Activated T-cell treated with anti-CD3 and anti-CD28 coated beads, Interleukin-2, amount 50 U/mL, for 4 hours (primary cell): ENCODE measurements around the gene VGLL3. TPM values are rescaled to one million over a fixed set of nuclear protein-coding genes. Genes with fewer than 3 reads are reported as not detected.

Experiments used
- ATAC-seq, 2 donors: fragments of 200-7000 bp; cut with Tn5 transposase; one replicate each; pipeline ENCODE4 v1.10.0; 2021
- DNase-seq: peaks from one replicate; pipeline ENCODE4 v3.0.0-alpha.2; 2020
- H3K27me3 Mint-ChIP-seq: one replicate; pipeline ENCODE4 v1.8.0; 2021; ENCODE audit warnings: low read depth, mixed read lengths
- H3K36me3 Mint-ChIP-seq: one replicate; pipeline ENCODE4 v1.8.0; 2022; ENCODE audit warnings: mixed read lengths; ENCODE audit not compliant: insufficient read depth
- H3K4me1 Mint-ChIP-seq: one replicate; pipeline ENCODE4 v1.8.0; 2021; ENCODE audit warnings: low read depth, mixed read lengths
- H3K4me3 Mint-ChIP-seq: one replicate; pipeline ENCODE4 v1.8.0; 2021; ENCODE audit warnings: mild to moderate bottlenecking, moderate library complexity, mixed read lengths
- H3K9me3 Mint-ChIP-seq: one replicate; pipeline ENCODE4 v1.8.0; 2021; ENCODE audit warnings: mixed read lengths
- total RNA-seq, 3 donors: library from RNA; stranded (reverse); gene quantifications; one replicate each; pipeline ENCODE4 v1.2.1, GENCODE V29; 2021

VGLL3 gene
- total RNA-seq, 3 donors from 2014 or later: 0.05 to 0.14 TPM; not detected in 1

DNA sequence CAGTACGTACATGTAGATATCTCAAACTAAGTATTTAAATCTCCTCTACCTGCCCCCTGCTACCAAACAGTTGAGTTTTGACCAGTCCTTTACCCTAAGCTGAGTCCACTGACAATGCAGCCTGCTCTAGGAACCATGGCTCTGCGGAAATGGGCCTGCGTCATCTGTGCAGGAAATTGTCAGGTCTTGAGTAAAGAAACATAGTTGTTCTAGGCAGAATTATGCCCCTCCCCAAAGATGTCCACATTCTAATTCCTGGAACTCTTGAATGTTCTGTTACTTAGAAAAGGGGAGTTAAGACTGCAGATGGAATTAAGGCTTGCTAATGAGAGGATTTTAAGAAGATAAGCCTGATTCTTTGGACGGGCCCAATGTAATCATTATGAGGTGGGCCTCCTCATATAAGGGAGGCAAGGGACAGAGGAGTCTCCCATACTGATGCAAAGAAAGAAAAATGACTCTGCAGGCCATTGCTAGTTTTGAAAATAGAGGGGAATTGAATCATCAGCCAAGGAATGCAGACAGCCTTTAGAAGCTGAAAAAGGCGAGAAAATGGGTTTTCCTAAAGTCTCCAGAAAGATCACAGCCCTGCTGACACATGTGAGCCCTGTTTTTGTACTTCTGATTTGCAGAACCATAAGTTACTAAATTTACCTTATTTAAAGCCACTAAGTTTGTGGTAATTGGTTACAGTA, 5.5 kb upstream of the VGLL3 start:
- no peak for ATAC-seq
- Mint-ChIP-seq H3K36me3 (no peaks in the 10 kb centered on the region), H3K9me3 (no peaks in the 10 kb centered on the region), H3K27me3 (peaks cover 6% of the 10 kb centered on the region), H3K4me1 (no peaks in the 10 kb centered on the region), H3K4me3 (no peak overlapping the region)
- no peak for DNase-seq

DNA sequence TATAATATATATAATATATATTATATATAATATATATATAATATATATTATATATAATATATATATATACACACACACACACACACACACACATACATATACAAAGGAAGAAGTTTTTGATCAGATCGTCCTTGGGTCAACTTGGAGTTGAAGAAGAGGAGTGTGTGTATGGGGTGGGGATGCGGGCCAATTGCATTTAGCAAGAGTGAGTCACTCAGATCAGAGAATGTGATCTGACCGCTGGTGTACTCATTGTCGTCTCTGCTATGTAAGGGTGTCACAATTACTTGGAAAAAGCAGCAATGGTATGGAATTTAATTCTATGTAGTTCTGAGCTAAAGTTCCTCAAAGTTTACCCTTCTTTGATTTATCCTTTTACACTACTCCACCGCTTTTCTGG, 4.6 kb upstream of the VGLL3 start:
- DNase-seq (no peak), ATAC-seq (no peak)
- no peaks in the 10 kb centered on the region for H3K4me1 Mint-ChIP-seq
- no peak overlapping the region for H3K4me3 Mint-ChIP-seq
- H3K9me3 Mint-ChIP-seq: no peaks in the 10 kb centered on the region
- no peaks in the 10 kb centered on the region for H3K36me3 Mint-ChIP-seq
- peaks cover 9% of the 10 kb centered on the region for H3K27me3 Mint-ChIP-seq

DNA sequence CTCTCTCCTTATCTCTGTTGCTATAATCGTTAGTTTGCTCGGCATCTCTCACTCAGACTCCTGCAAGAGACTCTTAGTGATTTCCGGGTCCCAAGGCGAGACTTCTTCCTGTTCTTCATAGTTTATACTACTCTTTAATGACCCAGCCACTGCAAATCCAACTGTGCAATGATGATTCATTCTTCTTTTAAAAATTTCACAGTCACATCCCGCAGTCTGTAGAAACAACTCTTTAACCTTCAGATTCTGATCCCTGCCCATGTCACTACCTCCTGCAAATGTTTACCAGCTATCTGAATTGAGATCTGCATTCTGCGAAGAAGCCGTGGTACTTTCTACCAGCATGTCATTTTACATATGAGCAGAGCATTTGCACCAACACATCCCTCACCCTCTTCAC, 2.8 kb upstream of the VGLL3 start:
- Mint-ChIP-seq H3K4me1 (peaks cover 2% of the 10 kb centered on the region), H3K4me3 (no peak overlapping the region), H3K36me3 (no peaks in the 10 kb centered on the region), H3K27me3 (peaks cover 20% of the 10 kb centered on the region), H3K9me3 (no peaks in the 10 kb centered on the region)
- ATAC-seq (no peak), DNase-seq (no peak)

GRCh38 chr3:86991840-86992435, 989 bp upstream of the VGLL3 start:
- H3K27me3 Mint-ChIP-seq: peaks cover 20% of the 10 kb centered on the region
- H3K36me3 Mint-ChIP-seq: no peaks in the 10 kb centered on the region
- ATAC-seq (no peak), DNase-seq (no peak)
- no peaks in the 10 kb centered on the region for H3K9me3 Mint-ChIP-seq
- H3K4me1 Mint-ChIP-seq: peaks cover 2% of the 10 kb centered on the region
- H3K4me3 Mint-ChIP-seq: no peak overlapping the region

- DNase-seq (no peak), ATAC-seq (no peak)
- Mint-ChIP-seq H3K27me3 (peaks cover 20% of the 10 kb centered on the region), H3K4me3 (no peak overlapping the region), H3K36me3 (no peaks in the 10 kb centered on the region), H3K4me1 (peaks cover 2% of the 10 kb centered on the region), H3K9me3 (no peaks in the 10 kb centered on the region)
Measured at GRCh38 chr3:86991482-86991815, 500 bp upstream of the VGLL3 start.

- Mint-ChIP-seq H3K36me3 (no peaks in the 10 kb centered on the region), H3K27me3 (peaks cover 20% of the 10 kb centered on the region), H3K9me3 (no peaks in the 10 kb centered on the region), H3K4me1 (peaks cover 2% of the 10 kb centered on the region), H3K4me3 (no peak overlapping the region)
- DNase-seq: no peak
- ATAC-seq: peak in 1 of 2 donors; percentile 18
Measured at GRCh38 chr3:86990012-86990733, 776 bp downstream of the VGLL3 start.

DNA sequence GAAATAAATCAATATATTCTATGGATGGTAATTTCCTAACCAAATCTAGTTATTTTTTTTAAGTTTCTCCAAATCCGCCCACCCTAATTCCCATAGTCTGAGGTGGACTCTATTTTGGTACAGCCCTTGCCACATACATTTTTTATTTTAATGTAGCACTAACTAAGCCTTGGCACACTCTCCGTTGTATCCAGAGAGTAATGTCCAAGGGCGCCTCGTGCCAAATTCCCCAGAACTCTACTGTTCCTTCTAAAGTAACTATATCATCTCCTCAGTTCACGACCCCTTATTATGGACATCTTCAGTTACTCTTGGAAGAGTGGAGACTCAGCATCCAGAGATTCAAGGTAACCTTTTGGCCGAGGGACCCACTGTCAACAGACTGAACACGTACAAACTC, 1.3 kb downstream of the VGLL3 start:
- Mint-ChIP-seq H3K27me3 (peaks cover 20% of the 10 kb centered on the region), H3K4me1 (peaks cover 2% of the 10 kb centered on the region), H3K9me3 (no peaks in the 10 kb centered on the region), H3K36me3 (no peaks in the 10 kb centered on the region), H3K4me3 (no peak overlapping the region)
- no peak for ATAC-seq
- no peak for DNase-seq

DNA sequence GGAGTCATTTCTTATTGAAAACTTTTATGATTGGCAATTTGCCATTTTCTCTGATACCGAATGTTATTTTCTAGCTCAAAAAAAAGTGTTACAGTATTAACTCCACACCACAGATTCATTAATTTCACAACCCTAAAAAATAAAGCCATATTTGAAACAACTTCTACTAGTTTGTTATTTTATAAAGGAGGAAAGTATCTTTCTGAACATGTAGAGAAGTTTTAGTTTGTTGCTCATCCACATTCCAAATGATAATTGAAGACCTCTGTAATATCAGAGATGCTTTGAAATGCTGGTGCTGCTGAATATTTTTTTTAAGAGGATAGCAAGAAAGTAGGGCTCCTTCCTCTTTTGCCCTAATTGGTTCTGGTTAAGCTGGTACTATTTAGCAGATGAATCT, 1.9 kb downstream of the VGLL3 start:
- Mint-ChIP-seq H3K27me3 (peaks cover 20% of the 10 kb centered on the region), H3K4me1 (peaks cover 2% of the 10 kb centered on the region)

DNA sequence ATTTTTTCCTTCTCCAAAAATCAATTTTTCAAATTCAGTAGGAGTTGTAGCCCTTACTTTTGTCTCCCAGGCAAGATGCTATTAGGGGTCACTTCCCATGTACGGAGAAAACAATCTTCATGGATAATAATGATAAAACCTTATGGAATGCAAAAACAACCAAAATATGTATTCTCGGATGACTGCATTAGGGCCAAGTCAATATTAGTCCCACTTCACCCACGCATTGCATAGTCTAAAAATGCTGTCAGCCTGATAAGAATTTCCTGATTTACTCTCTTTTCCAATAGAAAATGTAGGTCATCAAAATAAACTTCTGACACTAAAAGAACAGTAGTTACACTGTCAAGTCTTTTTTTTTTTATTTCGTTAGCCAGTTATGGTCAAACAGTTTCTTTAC, 2.7 kb downstream of the VGLL3 start:
- H3K4me3 Mint-ChIP-seq: no peak overlapping the region
- H3K36me3 Mint-ChIP-seq: no peaks in the 10 kb centered on the region
- DNase-seq (no peak), ATAC-seq (no peak)
- peaks cover 2% of the 10 kb centered on the region for H3K4me1 Mint-ChIP-seq
- H3K27me3 Mint-ChIP-seq: peaks cover 16% of the 10 kb centered on the region
- no peaks in the 10 kb centered on the region for H3K9me3 Mint-ChIP-seq

More for the DNA sequence above, 1.9 kb downstream of the VGLL3 start:
- ATAC-seq (no peak), DNase-seq (no peak)
- no peak overlapping the region for H3K4me3 Mint-ChIP-seq
- H3K36me3 Mint-ChIP-seq: no peaks in the 10 kb centered on the region
- no peaks in the 10 kb centered on the region for H3K9me3 Mint-ChIP-seq

DNA sequence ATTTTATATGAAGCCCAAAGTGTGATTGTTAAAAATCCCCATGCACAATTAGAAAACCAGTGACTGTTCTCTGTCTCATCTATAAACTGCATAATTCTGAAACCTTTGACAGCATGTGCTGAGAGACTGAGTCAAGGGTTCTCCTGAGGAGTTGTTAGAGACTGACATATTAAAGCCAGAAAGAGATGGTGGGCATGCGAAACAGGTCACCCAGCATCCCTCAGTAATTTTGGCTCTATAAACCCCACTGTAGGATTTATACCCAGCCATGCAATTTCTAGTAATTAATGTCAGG, 3.6 kb downstream of the VGLL3 start:
- peaks cover 2% of the 10 kb centered on the region for H3K4me1 Mint-ChIP-seq
- H3K4me3 Mint-ChIP-seq: no peak overlapping the region
- DNase-seq (no peak), ATAC-seq (no peak)
- no peaks in the 10 kb centered on the region for H3K9me3 Mint-ChIP-seq
- no peaks in the 10 kb centered on the region for H3K36me3 Mint-ChIP-seq
- peaks cover 16% of the 10 kb centered on the region for H3K27me3 Mint-ChIP-seq

DNA sequence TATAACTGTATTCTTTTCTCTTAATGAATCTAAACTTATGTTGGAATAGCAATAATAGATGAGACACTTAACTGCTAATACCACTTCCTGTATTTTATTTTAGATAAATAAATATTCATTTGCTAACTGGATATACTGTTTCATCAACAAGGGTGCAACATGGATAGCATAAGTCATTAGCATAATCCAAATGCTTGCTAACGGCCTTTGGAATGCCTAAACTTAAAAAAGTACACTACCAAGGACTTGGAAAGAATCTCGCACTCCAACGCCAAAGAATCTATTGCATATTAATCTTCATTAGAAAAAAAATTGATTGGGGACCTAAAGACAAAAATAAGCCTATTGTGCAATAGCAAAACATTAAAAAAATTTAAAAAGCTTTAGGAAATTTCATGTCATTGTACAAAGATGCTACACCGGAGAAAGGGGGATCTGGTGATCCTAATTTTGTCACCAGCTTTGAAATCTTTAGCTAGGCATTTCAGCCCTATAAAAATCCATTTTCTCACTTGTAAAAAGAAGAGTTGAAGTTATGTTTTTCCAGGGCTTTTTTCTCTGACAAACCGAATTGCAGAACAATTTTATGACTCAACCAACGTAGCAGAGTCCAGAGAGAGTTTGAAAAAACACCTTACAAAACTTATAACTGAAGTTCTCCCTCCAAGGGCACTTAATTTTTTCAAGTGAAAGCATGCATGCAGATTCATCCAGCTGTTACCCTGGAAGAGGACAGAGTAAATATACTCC, 4.1 kb downstream of the VGLL3 start:
- Mint-ChIP-seq H3K36me3 (no peaks in the 10 kb centered on the region), H3K27me3 (peaks cover 16% of the 10 kb centered on the region), H3K4me1 (peaks cover 2% of the 10 kb centered on the region), H3K9me3 (no peaks in the 10 kb centered on the region), H3K4me3 (no peak overlapping the region)
- no peak for DNase-seq
- no peak for ATAC-seq

- Mint-ChIP-seq H3K4me3 (no peak overlapping the region), H3K36me3 (no peaks in the 10 kb centered on the region), H3K4me1 (peaks cover 2% of the 10 kb centered on the region), H3K27me3 (peaks cover 11% of the 10 kb centered on the region), H3K9me3 (no peaks in the 10 kb centered on the region)
- no peak for ATAC-seq
- no peak for DNase-seq
Measured at GRCh38 chr3:86985181-86985826, 5.6 kb downstream of the VGLL3 start.

DNA sequence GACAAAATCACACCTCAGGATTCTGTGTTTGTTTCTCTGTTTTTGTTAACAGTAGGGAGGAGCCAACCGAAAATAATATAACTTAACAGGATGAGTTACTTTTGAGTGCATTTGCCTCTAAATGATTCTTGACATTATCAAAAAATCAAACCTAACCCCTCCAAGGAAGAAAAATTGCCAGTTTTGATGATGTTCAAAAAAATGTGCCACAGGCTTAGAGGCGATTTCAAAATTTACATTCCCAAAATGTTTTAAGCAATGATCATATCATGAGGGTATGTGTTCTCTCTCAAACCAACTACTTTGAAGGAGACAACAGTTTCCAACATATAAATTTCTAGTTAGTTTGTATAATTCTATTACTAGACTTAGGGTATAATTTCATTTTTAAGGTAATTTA, 6.7 kb downstream of the VGLL3 start:
- DNase-seq (no peak), ATAC-seq (no peak)
- no peaks in the 10 kb centered on the region for H3K4me1 Mint-ChIP-seq
- no peak overlapping the region for H3K4me3 Mint-ChIP-seq
- no peaks in the 10 kb centered on the region for H3K9me3 Mint-ChIP-seq
- H3K27me3 Mint-ChIP-seq: peaks cover 2% of the 10 kb centered on the region
- H3K36me3 Mint-ChIP-seq: no peaks in the 10 kb centered on the region

- Mint-ChIP-seq H3K4me3 (no peak overlapping the region), H3K4me1 (no peaks in the 10 kb centered on the region), H3K36me3 (no peaks in the 10 kb centered on the region), H3K9me3 (no peaks in the 10 kb centered on the region), H3K27me3 (no peaks in the 10 kb centered on the region)
- no peak for DNase-seq
- no peak for ATAC-seq
Measured at GRCh38 chr3:86982883-86983282, 8.1 kb downstream of the VGLL3 start.
